ENCODE measurements around the gene SPATA31D3. TPM values are rescaled to one million over a fixed set of nuclear protein-coding genes. Genes with fewer than 3 reads are reported as not detected.
"Not testable (repeated sequence)": the region's sequence is repeated elsewhere in the genome, so short reads cannot be mapped to it uniquely, and the experiment has no call there.

The SPATA31D3 gene
- total RNA-seq, 4 donors from 2014 or later = 0.06 TPM; not detected in 3

- WGBS = 80% methylated on average over 1 of the region's 3 CpGs
- H3K4me3 ChIP-seq; intact Hi-C loops (cut with DNase I); H3K27ac ChIP-seq (replicated peaks in 1 of 4); H3K9me3 ChIP-seq; H3K4me1 ChIP-seq; H3K27me3 ChIP-seq; DNase-seq (ENCODE audit: extremely low spot score); H3K36me3 ChIP-seq: not testable (repeated sequence)
Measured at GRCh38 chr9:81948650-81949049, 5.3 kb downstream of the SPATA31D3 start.

GRCh38 chr9:81953096-81953495 lies 9.8 kb downstream of the SPATA31D3 start:
- TF ChIP-seq POLR2A (IDR thresholded peaks at IDR 0.05; ENCODE audit: low read depth) = no peak
- TF ChIP-seq POLR2AphosphoS5 (IDR thresholded peaks at IDR 0.05) = no peak
- TF ChIP-seq CTCF (IDR thresholded peaks at IDR 0.05) = no peak
- TF ChIP-seq EP300 (IDR thresholded peaks at IDR 0.05) = no peak
- intact Hi-C loops (cut with DNase I) = no loop called here
- 69% methylated on average over 1 of the region's 1 CpG for WGBS
- Histone ChIP-seq H3K4me3 (no peak overlapping the region), H3K27me3 (no peaks in the 10 kb centered on the region), H3K4me1 (no peaks in the 10 kb centered on the region), H3K27ac (replicated peaks in 1 of 4) (no peak overlapping the region), H3K9me3 (peaks cover 0 to 14% (median 10%) of the 10 kb centered on the region in 4 donors), H3K36me3 (no peaks in the 10 kb centered on the region)
- no peak for DNase-seq (ENCODE audit: extremely low spot score)

GRCh38 chr9:81955625-81956024 lies 12.3 kb downstream of the SPATA31D3 start:
- H3K36me3 ChIP-seq = no peaks in the 10 kb centered on the region
- H3K4me3 ChIP-seq = no peak overlapping the region
- no peak for TF ChIP-seq POLR2A (IDR thresholded peaks at IDR 0.05; ENCODE audit: low read depth)
- intact Hi-C loops (cut with DNase I) = no loop called here
- no peak overlapping the region for H3K27ac ChIP-seq (replicated peaks in 1 of 4)
- H3K27me3 ChIP-seq = no peaks in the 10 kb centered on the region
- H3K4me1 ChIP-seq = no peaks in the 10 kb centered on the region
- no peak for DNase-seq (ENCODE audit: extremely low spot score)
- peaks cover 0 to 14% (median 10%) of the 10 kb centered on the region in 4 donors for H3K9me3 ChIP-seq

- 82% methylated on average over 6 of the region's 6 CpGs for WGBS
- intact Hi-C loops (cut with DNase I) = no loop called here
- no peaks in the 10 kb centered on the region for H3K27me3 ChIP-seq
- H3K4me1 ChIP-seq = no peaks in the 10 kb centered on the region
- TF ChIP-seq POLR2AphosphoS5 (IDR thresholded peaks at IDR 0.05) (no peak), EP300 (IDR thresholded peaks at IDR 0.05) (no peak), POLR2A (IDR thresholded peaks at IDR 0.05; ENCODE audit: low read depth) (no peak), CTCF (IDR thresholded peaks at IDR 0.05) (no peak)
- no peak for DNase-seq (ENCODE audit: extremely low spot score)
- no peaks in the 10 kb centered on the region for H3K36me3 ChIP-seq
- no peak overlapping the region for H3K4me3 ChIP-seq
- no peaks in the 10 kb centered on the region for H3K9me3 ChIP-seq
- no peak overlapping the region for H3K27ac ChIP-seq (replicated peaks in 1 of 4)
Measured at GRCh38 chr9:81964218-81965171, 21.2 kb downstream of the SPATA31D3 start.

- Histone ChIP-seq H3K4me3 (no peak overlapping the region), H3K36me3 (no peaks in the 10 kb centered on the region), H3K9me3 (no peaks in the 10 kb centered on the region), H3K27ac (replicated peaks in 1 of 4) (no peak overlapping the region), H3K4me1 (no peaks in the 10 kb centered on the region), H3K27me3 (no peaks in the 10 kb centered on the region)
- WGBS = 93% methylated on average over 3 of the region's 3 CpGs
- no peak for DNase-seq (ENCODE audit: extremely low spot score)
- intact Hi-C loops (cut with DNase I) = no loop called here
- TF ChIP-seq POLR2A (IDR thresholded peaks at IDR 0.05; ENCODE audit: low read depth) (no peak), POLR2AphosphoS5 (IDR thresholded peaks at IDR 0.05) (no peak), EP300 (IDR thresholded peaks at IDR 0.05) (no peak), CTCF (IDR thresholded peaks at IDR 0.05) (no peak)
Measured at GRCh38 chr9:81968026-81968425, 24.7 kb downstream of the SPATA31D3 start.

Measured in esophagus muscularis mucosa (tissue), 4 donors.